SK-N-SH (cell line): ENCODE results near the gene OR2B2. TPM values are rescaled to one million over a fixed set of nuclear protein-coding genes. Genes with fewer than 3 reads are reported as not detected.

Source experiments
- CTCF ChIA-PET: fragments of 300-600, 350-600 bp; formaldehyde crosslinking; extraction: SDS; loops from one replicate; lab custom pipeline; 2021; lab: Yijun Ruan, JAX
- POLR2A ChIA-PET: fragments of 350-600 bp; sonication (Branson Sonifier 250); formaldehyde crosslinking; extraction: SDS; loops from one replicate; lab custom pipeline; 2020; ENCODE audit warnings: antibody characterized with exemption, inconsistent platforms; lab: Yijun Ruan, JAX
- DNase-seq: peaks from one replicate; pipeline ENCODE4 v3.0.0; 2012
- H2AFZ ChIP-seq: fragments of 200-600 bp; sonication (generic); 2 replicates; pipeline ENCODE4 v1.8.1; 2016; ENCODE audit warnings: antibody characterized with exemption, mild to moderate bottlenecking, low read depth
- H3F3A ChIP-seq: fragments of 200-600 bp; sonication (generic); replicated peaks from 2 replicates; pipeline ENCODE3; 2016; ENCODE audit warnings: antibody characterized with exemption, mild to moderate bottlenecking; ENCODE audit not compliant: insufficient read depth
- H3K27ac ChIP-seq, 2 experiments: fragments of 200-500 bp in 1 of 2; fragments of 200-600 bp in 1 of 2; sonication (Bioruptor generic) in 1 of 2; sonication (generic), shearing (Covaris generic) in 1 of 2; 2 replicates each; pipeline versions ENCODE4 v1.5.1 to v1.6.1; 2014 to 2016; ENCODE audit warnings: low read depth in 2 of 2, inconsistent platforms in 1 of 2, low read length in 1 of 2, mild to moderate bottlenecking in 1 of 2, mixed read lengths in 1 of 2
- H3K27me3 ChIP-seq: fragments of 200-600 bp; sonication (generic), shearing (Covaris generic); 2 replicates; pipeline ENCODE4 v1.6.1; 2016; ENCODE audit warnings: mixed run types; ENCODE audit not compliant: insufficient read depth
- H3K36me3 ChIP-seq, 2 experiments: fragments of 200-500 bp in 1 of 2; fragments of 200-600 bp in 1 of 2; sonication (Bioruptor generic) in 1 of 2; sonication (generic) in 1 of 2; replicated peaks in 1 of 2; 2 replicates each; pipeline versions ENCODE3 to v1.5.1; 2014 to 2016; ENCODE audit warnings: low read length in 1 of 2, mild to moderate bottlenecking in 1 of 2; ENCODE audit not compliant: insufficient read depth in 2 of 2, control insufficient read depth in 1 of 2
- H3K4me1 ChIP-seq, 2 experiments: fragments of 200-500 bp in 1 of 2; fragments of 200-600 bp in 1 of 2; sonication (Bioruptor generic) in 1 of 2; sonication (generic), shearing (Covaris generic) in 1 of 2; 2 replicates each; pipeline versions ENCODE4 v1.5.1 to v1.6.1; 2014 to 2016; ENCODE audit warnings: low read depth in 1 of 2, low read length in 1 of 2, mixed run types in 1 of 2; ENCODE audit not compliant: insufficient read depth in 2 of 2, control insufficient read depth in 1 of 2
- H3K4me2 ChIP-seq: fragments of 200-600 bp; sonication (generic), shearing (Covaris generic); 2 replicates; pipeline ENCODE4 v1.6.1; 2017; ENCODE audit warnings: mixed run types
- H3K4me3 ChIP-seq, 2 experiments: fragments of 200-500 bp in 1 of 2; fragments of 200-600 bp in 1 of 2; sonication (Bioruptor generic) in 1 of 2; sonication (generic), shearing (Covaris generic) in 1 of 2; 2 replicates each; pipeline versions ENCODE4 v1.5.1 to v1.8.1; 2014 to 2016; ENCODE audit warnings: low read depth in 2 of 2, inconsistent platforms in 1 of 2, low read length in 1 of 2, mild to moderate bottlenecking in 1 of 2, mixed read lengths in 1 of 2, moderate library complexity in 1 of 2
- H3K79me2 ChIP-seq: fragments of 200-600 bp; sonication (generic); 2 replicates; pipeline ENCODE4 v1.8.1; 2017; ENCODE audit warnings: mild to moderate bottlenecking; ENCODE audit not compliant: insufficient read depth
- H3K9ac ChIP-seq: fragments of 200-600 bp; sonication (generic); 2 replicates; pipeline ENCODE4 v1.6.1; 2017; ENCODE audit warnings: mixed run types
- H3K9me2 ChIP-seq: fragments of 200-600 bp; sonication (generic); 2 replicates; pipeline ENCODE4 v1.6.1; 2017; ENCODE audit warnings: mixed run types
- H3K9me3 ChIP-seq: fragments of 200-600 bp; sonication (generic); 2 replicates; pipeline ENCODE4 v1.6.1; 2017; ENCODE audit warnings: mixed run types, mild to moderate bottlenecking, moderate library complexity
- H4K20me1 ChIP-seq: fragments of 200-600 bp; sonication (generic); 2 replicates; pipeline ENCODE4 v1.6.1; 2017; ENCODE audit warnings: mild to moderate bottlenecking, mixed run types; ENCODE audit not compliant: insufficient read depth
- CTCF ChIP-seq: fragments of 200-600 bp; sonication (generic); IDR thresholded peaks from 2 replicates; pipeline ENCODE4 v1.6.1; 2017; ENCODE audit warnings: antibody characterized with exemption, mild to moderate bottlenecking, moderate library complexity
- ELF1 ChIP-seq: IDR thresholded peaks from 2 replicates; pipeline ENCODE4 v1.4.0; 2012
- FOSL2 ChIP-seq: IDR thresholded peaks from 2 replicates; pipeline ENCODE4 v1.4.0; 2012; ENCODE audit warnings: low read depth, mild to moderate bottlenecking, moderate library complexity, borderline replicate concordance
- GATA2 ChIP-seq: sonication (generic); formaldehyde crosslinking; IDR thresholded peaks from 2 replicates; pipeline ENCODE4 v1.5.0; 2020; ENCODE audit warnings: mild to moderate bottlenecking, missing genetic modification reagents
- JUND ChIP-seq: IDR thresholded peaks from 2 replicates; pipeline ENCODE4 v1.4.0; 2012
- MAX ChIP-seq: IDR thresholded peaks from 2 replicates; pipeline ENCODE4 v1.4.0; 2012; ENCODE audit warnings: low read depth
- MXI1 ChIP-seq: IDR thresholded peaks from 2 replicates; pipeline ENCODE4 v1.6.1; 2012; ENCODE audit warnings: mild to moderate bottlenecking, low read depth, low read length, improper control_type of control experiment
- NFIC ChIP-seq: IDR thresholded peaks from 2 replicates; pipeline ENCODE4 v1.4.0; 2012; ENCODE audit warnings: borderline replicate concordance
- PBX3 ChIP-seq: IDR thresholded peaks from 2 replicates; pipeline ENCODE4; 2012
- POLR2AphosphoS5 ChIP-seq: IDR thresholded peaks from 2 replicates; pipeline ENCODE4 v1.6.1; 2012; ENCODE audit warnings: low read depth, low read length
- RCOR1 ChIP-seq: fragments of 150-350 bp; IDR thresholded peaks from 2 replicates; pipeline ENCODE4 v1.6.1; 2017; ENCODE audit warnings: antibody characterized with exemption, low read length
- REST ChIP-seq: IDR thresholded peaks from 2 replicates; pipeline ENCODE4 v1.6.1; 2012; ENCODE audit warnings: mild to moderate bottlenecking, low read depth, low read length, moderate library complexity
- TCF12 ChIP-seq: IDR thresholded peaks from 2 replicates; pipeline ENCODE4 v1.4.0; 2012
- TEAD4 ChIP-seq: IDR thresholded peaks from 2 replicates; pipeline ENCODE4 v1.4.0; 2012; ENCODE audit warnings: mild to moderate bottlenecking, borderline replicate concordance; ENCODE audit not compliant: insufficient read depth
- USF2 ChIP-seq: fragments of 150-350 bp; IDR thresholded peaks from 2 replicates; pipeline ENCODE4 v1.6.1; 2017; ENCODE audit warnings: antibody characterized with exemption, low read length, low read depth, borderline replicate concordance
- YY1 ChIP-seq: IDR thresholded peaks from 2 replicates; pipeline ENCODE4 v1.4.0; 2012; ENCODE audit warnings: low read depth, mild to moderate bottlenecking
- ZBTB33 ChIP-seq: IDR thresholded peaks from 2 replicates; pipeline ENCODE4 v1.4.0; 2012; ENCODE audit warnings: low read depth, borderline replicate concordance
- WGBS: methylation state at CpG from one replicate; pipeline ENCODE4 v1.1.6; 2017; ENCODE audit warnings: low lambda C conversion rate; 5-methylcytosine and 5-hydroxymethylcytosine counted together
- polyA plus RNA-seq, 3 experiments: library from polyadenylated mRNA; depleted of rRNA; stranded (reverse); fragments of >200 nt; gene quantifications; 2 replicates each; pipeline ENCODE4 v1.2.3, GENCODE V29; 2012

OR2B2 gene
- polyA plus RNA-seq, 1 of the 3 experiments (the other 2 are of a cell fraction) = not detected

- no peak for TF ChIP-seq REST
Measured at GRCh38 chr6:27874016-27874415, 38.2 kb downstream of the OR2B2 start (continued).

- Histone ChIP-seq H2AFZ (peak overlapping the region; percentile 67), H3K4me1 (peaks cover 0 to 5% of the 10 kb centered on the region in 2 experiments; a peak in 2 of 4 replicates), H3K4me2 (peak overlapping the region; percentile 79), H3K9me3 (no peaks in the 10 kb centered on the region), H3K9ac (peak overlapping the region; percentile 64), H4K20me1 (no peaks in the 10 kb centered on the region), H3K27me3 (no peaks in the 10 kb centered on the region), H3K4me3 (peak overlapping the region; percentile 68 to 71), H3K9me2 (no peaks in the 10 kb centered on the region), H3K79me2 (no peaks in the 10 kb centered on the region), H3K27ac (peak overlapping the region; percentile 80 to 97), H3F3A (peaks cover 29% of the 10 kb centered on the region), H3K36me3 (no peaks in the 10 kb centered on the region)
- DNase-seq = peak; percentile 68
- POLR2A ChIA-PET = interaction anchor here (0.6 to 11.4 kb wide), 12 partner anchors 9 to 1853 kb away, joined by 3 to 578 read pairs (median 15); a partner anchor contains a TSS
- 12% methylated on average over 37 of the region's 50 CpGs for WGBS
- CTCF ChIA-PET = interaction anchor here (1.0 to 3.4 kb wide), 6 partner anchors 8 to 55 kb away, joined by 3 to 19 read pairs (median 4); a partner anchor contains a TSS
- TF ChIP-seq CTCF = no peak
- peak; percentile 43; the same call in 1 of the 2 replicates for TF ChIP-seq PBX3
- TF ChIP-seq GATA2 (CRISPR knock-in tag) = 0 out of 2 replicates have a peak, but pooled peaks have one; percentile 14
- TF ChIP-seq TEAD4 = no peak
- TF ChIP-seq TCF12 = peak; percentile 77
- TF ChIP-seq USF2 = no peak
- 0 out of 2 replicates have a peak, but pooled peaks have one; percentile 38 for TF ChIP-seq MXI1
- TF ChIP-seq POLR2AphosphoS5 = peak; percentile 99
- peak; percentile 36; the same call in 1 of the 2 replicates for TF ChIP-seq JUND
- TF ChIP-seq FOSL2 = peak; percentile 25; the same call in 1 of the 2 replicates
- TF ChIP-seq NFIC = peak; percentile 33; the same call in 1 of the 2 replicates
- TF ChIP-seq YY1 = 0 out of 2 replicates have a peak, but pooled peaks have one; percentile 38
- peak; percentile 86 for TF ChIP-seq MAX
- peak; percentile 95 for TF ChIP-seq ZBTB33
- TF ChIP-seq ELF1 = no peak
- TF ChIP-seq RCOR1 = peak; percentile 46; the same call in 1 of the 2 replicates
Measured at GRCh38 chr6:27873021-27873940, 38.9 kb downstream of the OR2B2 start.
